T-helper 1 cell treated with Interleukin-12 subunit alpha and Interleukin-12 subunit beta and Interleukin-4 antibody, amounts not matched to agents 30 ng/mL and 1 ng/mL, for 36 hours (primary cell): ENCODE measurements around the gene HECTD1. TPM values are rescaled to one million over a fixed set of nuclear protein-coding genes. Genes with fewer than 3 reads are reported as not detected.
"Not testable (repeated sequence)": the region's sequence is repeated elsewhere in the genome, so short reads cannot be mapped to it uniquely, and the experiment has no call there.

Experiments
- intact Hi-C: fragments of 100-400 bp; cut with micrococcal nuclease; formaldehyde crosslinking; loops from one replicate; pipeline ENCODE4 v1.15.1; 2024
- total RNA-seq: library from RNA; stranded (reverse); gene quantifications from 2 replicates; pipeline ENCODE4 v1.2.3, GENCODE V29; 2022

HECTD1 gene
- total RNA-seq, 1 donor from 2014 or later = 107 TPM

- intact Hi-C loops = no loop called here
These were observed 20.9 kb upstream of the HECTD1 start for GRCh38 chr14:31228533-31228932.

DNA sequence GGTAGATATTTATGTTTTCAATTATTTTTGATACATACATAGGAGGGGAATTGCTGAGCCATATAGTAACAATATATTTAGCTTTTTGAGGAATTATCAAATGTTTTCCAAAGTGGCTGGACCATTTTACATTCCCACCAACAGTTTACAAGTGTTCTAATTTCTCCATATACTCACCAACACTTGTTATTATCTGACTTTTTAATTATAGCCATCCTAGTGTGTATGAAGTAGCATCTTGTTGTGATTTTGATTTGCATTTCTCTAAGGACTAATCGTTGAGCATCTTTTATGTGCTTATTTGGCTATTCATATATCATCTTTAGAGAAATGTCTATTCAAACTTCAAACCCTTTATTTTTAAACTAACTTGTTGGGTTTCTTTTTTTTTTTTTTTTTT lies 17.2 kb upstream of the HECTD1 start:
- intact Hi-C loops = no loop called here

DNA sequence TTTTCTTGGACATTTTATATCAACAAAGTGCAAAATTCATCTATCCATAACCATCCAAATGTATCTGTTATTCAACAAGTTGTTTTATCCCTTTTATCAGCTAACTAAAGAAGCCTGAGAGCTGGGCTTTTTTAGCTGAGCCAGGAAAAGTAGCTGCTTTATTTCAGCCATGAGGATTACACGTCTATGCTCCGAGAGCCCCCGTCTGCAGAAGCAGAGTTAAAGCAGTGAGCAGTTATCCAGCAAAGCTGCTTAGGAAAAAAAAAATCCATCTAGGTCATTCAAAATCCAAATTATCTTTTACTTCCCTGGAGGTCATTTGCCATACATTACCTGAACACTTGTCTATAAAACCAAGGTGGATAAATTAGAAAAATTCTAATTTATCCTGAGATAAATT lies 15.7 kb upstream of the HECTD1 start:
- intact Hi-C loops = no loop called here

DNA sequence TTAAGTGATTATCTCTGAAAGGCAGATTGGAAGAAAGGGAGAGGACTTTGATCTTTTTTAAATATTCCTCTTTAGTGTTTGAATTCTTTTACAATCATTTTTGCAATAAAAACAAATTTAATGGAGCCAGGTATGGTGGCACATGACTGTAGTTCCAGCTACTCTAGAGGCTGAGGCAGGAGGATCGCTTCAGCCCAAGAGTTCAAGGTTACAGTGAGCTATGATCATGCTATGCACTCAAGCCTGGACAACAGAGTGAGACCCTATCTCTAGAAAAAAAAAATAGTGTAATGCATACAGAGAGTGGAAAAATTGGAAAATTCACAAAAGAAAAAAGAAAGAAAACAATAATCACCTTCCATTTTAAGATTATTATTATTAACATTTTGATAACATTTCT lies 15.2 kb upstream of the HECTD1 start:
- intact Hi-C loops = no loop called here

DNA sequence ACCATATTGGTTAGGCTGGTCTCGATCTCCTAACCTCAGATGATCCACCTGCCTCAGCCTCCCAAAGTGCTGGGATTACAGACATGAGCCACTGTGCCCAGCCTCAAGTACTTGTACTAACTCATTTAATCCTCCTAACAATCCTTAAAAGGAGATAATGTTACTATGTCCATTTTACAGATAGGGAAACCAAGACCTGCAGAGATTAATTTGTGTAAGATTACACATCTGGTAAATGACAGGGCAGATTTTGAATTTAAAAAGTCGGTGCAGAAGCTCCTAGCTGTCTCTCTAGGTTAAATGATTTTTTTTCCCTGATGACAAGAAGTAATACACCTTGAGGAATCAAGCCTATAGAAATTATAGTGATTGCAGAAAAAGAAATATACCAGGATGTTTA lies 13.7 kb upstream of the HECTD1 start:
- intact Hi-C loops = no loop called here

GRCh38 chr14:31219169-31219568 lies 11.6 kb upstream of the HECTD1 start:
- intact Hi-C loops = no loop called here

DNA sequence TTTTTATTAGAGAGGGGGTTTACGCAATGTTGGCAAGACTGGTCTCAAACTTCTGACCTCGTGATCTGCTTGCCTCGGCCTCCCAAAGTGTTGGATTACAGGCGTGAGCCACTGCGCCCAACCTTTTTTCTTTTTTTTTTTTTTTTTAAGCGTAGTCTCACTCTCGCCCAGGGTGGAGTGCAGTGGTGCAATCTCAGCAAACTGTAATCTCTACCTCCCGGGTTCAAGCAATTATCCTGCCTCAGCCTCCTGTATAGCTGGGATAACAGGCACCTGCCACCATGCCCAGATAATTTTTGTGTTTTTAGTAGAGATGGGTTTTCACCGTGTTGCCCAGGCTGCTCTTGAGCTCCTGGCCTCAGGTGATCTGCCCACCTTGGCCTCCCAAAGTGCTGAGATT lies 8.8 kb upstream of the HECTD1 start:
- intact Hi-C loops = no loop called here

- intact Hi-C loops = no loop called here
These were observed 5.3 kb upstream of the HECTD1 start for GRCh38 chr14:31212893-31213292.

GRCh38 chr14:31209605-31210004 lies 2.0 kb upstream of the HECTD1 start:
- intact Hi-C loops = loop anchor here (2.0 to 5.0 kb wide), 4 partner anchors 227 to 1043 kb away; no protein-coding TSS in a partner anchor

DNA sequence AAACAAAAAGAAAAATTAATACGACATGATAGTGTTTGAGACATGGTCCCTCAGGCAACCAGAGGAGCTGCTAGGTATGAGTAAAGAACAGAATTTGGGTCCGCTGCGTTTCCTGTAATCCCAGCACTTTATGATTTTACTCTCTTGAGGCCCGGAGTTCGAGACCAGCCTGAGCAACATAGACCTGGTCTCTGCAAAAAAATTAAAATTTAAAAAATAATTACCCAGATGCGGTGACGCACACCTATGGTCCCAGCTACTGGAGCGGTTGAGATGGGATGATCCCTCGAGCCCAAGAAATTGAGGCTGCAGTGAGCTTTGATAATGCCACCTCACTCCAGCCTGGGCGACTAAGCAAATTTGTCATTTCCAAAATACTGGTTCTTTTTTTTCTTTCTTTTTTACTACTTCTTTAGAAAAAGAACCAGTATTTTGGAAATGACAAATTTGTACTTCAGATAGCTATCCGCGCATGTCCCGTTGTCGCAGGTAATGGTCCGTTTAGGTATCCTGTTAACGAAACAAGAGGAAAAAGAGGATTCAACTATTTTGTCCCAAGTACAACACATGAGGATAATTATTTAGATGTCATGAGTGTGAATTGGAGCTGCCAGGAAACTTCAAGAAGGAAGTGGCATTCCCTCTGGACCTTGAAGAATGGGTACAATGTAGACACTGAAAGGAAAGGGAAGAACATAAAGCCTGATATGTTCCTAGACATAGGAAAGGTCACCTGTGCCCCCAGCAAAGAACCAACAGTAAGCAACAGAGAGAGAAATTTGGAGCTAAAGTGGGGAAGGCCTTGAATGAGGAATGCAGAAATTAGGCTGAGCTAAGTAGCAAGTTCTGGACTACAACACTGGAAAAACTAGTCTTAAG lies 1.2 kb upstream of the HECTD1 start:
- intact Hi-C loops = loop anchor here (1.0 to 5.0 kb wide), 12 partner anchors 81 to 1044 kb away; partner anchors contain the start of genes DTD2, G2E3, HEATR5A and NUBPL

DNA sequence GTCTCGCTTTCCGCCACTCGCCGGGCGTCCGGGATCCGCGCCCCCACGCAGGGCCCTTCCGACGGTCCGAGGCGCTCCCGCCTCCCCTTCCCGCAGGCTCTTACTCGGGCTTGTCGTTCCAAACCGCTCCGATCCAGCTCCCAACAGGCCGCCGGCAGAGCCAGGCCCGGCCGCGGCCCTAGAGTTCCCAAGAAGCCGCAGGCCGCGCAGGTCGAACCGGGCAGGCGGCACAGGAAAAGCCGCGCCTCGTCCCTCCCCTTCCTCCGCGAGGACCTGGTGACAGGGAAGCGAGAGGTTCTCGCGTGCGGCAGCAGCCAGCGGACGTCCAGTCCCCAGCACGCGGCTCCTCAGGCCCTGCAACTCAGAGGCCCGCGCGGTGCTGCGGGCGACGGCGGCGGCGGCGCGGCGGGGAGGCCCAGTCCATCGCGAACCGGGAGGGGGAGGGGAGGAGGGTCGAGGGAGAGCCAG lies 272 bp downstream of the HECTD1 start:
- intact Hi-C loops = loop anchor here (1.0 to 5.0 kb wide), 5 partner anchors 37 to 1045 kb away; partner anchors contain the start of gene STRN3

DNA sequence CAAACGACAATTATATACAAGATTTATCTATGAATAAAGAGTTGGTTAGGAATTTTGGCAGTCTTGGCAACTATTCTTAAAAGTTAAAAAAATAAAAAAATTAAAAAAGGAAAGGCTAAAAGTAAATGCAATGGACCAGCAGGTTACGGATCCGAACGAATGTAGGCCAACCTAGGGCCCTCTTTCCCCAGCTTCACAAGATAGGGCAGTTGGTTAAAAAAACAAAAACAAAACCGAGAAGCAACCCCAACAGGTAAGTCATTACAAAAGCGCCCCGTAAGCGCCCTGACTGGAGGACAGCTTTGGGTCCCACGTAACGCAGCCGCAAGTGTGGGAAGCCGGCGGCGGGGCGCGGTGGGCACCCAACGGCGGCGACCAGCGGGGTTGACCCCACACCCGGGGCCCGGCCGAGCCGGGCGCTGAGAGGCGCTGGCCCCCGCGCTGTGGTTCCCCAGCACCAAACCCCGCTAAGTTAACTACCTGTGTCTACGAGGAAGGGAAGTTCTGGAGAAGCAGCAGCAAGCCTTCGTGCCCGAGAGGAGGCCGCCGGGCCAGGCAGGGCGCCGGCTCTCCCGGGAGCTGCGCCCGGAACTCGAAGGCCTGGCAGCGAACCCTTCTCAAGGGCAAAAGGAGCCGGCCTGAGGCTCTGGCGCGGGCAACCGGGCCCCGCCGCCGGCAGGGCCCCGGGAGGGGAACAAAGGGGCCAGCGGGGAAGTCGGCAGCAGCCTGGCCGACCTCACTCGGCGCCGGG lies 882 bp downstream of the HECTD1 start:
- intact Hi-C loops = loop anchor here (1.0 to 5.0 kb wide), 5 partner anchors 36 to 1046 kb away; partner anchors contain the start of gene STRN3

DNA sequence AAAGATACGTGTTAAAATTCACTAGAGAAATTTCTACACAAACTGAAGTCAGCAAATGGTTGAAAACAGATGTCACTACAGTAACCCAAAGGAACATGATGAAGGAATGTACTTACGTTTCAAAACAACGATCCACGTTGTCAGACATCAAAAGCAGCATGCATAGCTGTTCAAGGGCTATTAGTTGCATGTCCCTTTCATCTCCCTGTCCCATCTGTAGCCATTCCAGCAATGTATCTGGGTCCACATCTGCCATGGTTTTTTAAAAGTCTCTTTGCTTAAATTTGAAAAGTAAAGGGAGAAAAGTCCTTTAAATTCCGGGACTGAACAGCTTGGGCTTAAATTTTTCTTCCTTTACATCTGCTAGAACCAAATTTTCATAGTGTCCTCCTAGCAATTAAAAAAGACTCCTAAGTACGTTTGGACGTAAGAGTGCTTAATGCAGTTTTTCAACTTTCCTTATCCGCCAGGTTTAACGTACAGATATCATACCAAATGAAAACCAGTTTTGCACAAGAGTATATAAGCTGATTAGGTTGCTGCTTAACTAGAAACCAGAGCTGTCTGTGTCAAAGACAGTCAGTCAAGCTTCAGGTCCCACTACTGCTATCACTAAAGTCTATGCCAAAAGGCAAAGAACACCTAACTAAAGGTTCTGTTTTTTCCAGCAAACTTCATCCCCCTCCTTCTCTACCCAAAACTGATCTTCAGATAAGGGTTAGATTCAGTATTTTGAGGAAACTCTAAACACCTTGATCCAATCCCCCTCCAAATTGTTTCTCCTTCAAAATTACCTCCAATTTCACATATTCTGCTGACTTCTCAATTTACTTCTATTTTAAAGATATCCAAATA lies 1.7 kb downstream of the HECTD1 start:
- intact Hi-C loops = loop anchor here (2.0 to 5.0 kb wide), 4 partner anchors 35 to 1046 kb away; no protein-coding TSS in a partner anchor

DNA sequence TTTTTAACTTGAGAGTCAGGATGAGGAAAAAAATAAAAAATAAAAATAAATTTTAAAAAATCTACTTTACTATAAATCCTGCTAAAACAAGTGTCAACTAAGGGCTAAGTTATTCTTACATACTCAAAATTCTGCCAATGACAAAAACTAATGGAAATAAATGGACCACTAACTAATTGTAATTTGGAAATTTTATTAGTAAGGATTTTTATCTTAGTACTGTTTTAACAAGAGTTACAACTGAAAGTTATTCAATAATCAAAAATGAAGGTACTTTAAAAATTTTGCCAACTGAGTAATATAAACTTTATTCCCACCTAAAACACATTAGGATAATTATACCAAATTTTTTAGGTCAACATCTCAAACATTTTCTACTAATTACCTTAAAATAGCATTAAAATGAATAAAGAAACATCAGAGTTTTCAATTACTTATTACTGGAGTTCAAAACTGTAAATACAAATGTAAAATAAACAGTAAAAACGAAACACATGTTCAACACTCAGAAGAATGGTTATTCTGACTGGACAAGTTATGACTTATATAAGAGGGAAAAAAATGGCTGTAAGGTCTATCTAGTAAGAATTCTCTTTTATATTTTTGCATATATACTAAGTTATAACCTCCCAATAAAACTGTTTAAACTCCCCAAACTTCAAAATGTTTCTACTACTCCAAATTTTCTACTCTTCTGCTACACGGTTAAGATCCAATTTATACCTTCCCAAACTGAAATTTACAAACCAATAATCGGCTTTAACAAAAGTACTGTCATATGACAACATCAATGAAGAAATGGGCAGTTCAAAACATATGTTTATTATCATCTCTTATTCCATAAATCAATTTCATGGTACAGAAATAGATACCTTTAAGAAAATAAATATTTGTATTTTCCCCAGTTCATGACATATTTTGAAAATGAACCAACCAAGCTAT lies 2.7 kb downstream of the HECTD1 start:
- intact Hi-C loops = loop anchor here (5.0 kb wide), 3 partner anchors 223 to 1047 kb away; no protein-coding TSS in a partner anchor

DNA sequence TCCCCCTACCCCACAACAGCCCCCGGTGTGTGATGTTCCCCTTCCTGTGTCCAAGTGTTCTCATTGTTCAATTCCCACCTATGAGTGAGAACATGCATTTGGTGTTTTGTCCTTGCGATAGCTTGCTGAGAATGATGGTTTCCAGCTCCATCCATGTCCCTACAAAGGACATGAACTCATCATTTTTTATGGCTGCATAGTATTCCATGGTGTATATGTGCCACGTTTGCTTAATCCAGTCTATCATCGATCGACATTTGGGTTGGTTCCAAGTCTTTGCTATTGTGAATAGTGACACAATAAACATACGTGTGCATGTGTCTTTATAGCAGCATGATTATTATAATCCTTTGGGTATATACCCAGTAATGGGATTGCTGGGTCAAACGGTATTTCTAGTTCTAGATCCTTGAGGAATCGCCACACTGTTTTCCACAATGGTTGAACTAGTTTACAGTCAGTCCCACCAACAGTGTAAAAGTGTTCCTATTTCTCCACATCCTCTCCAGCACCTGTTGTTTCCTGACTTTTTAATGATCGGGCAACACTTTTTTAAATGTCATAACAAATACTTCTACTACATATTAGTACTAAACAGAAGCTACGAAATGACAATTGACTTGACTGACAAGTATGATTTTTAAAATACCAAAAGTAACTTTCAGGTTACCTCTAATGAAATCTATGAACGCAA lies 3.5 kb downstream of the HECTD1 start:
- intact Hi-C loops = not testable (repeated sequence)

DNA sequence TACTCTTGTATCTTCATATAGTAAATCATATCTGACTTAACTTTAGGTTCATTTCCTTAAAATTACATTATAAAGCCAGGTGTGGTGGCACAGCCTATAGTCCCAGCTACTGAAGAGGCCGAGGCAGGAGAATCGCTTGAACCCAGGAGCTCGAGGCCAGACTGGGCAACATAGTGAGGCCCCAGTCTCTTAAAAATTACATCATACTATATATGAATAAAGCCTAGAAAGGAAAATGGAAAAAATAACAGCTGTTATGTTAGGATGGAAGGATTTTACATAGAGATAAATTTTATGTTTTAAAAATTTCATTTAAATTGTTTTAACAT lies 4.2 kb downstream of the HECTD1 start:
- intact Hi-C loops = no loop called here

GRCh38 chr14:31201111-31201510 lies 6.5 kb downstream of the HECTD1 start:
- intact Hi-C loops = no loop called here

- intact Hi-C loops = no loop called here
These were observed 6.9 kb downstream of the HECTD1 start for GRCh38 chr14:31200702-31200990.

DNA sequence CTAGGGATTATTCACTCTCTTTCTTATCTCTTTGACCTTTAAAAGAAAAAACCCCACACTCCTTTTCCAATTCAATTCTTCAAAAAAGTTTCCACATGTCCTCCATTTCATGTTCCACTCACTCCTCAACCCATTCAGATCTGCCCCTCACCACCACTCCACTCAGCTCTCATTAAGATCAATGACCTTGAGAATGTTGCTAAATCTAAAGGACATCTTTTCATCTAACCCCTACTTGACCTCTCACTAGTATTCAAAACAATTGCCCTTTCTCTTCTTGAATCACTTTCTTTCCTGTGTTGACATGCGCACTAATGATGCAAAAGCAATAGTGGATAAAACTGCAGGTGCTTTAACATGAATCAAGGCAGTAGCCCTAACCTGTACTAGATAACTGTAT lies 9.9 kb downstream of the HECTD1 start:
- intact Hi-C loops = no loop called here
